Liver (tissue), 9 donors: Measurements from ENCODE around the gene DPY19L1. TPM values are rescaled to one million over a fixed set of nuclear protein-coding genes. Genes with fewer than 3 reads are reported as not detected.

Experiments
- DNase-seq: peaks from one replicate; pipeline ENCODE4 v3.0.0-alpha.2; 2017; ENCODE audit warnings: low spot score
- H3K27ac ChIP-seq, 2 donors: one replicate each; pipeline ENCODE4 v1.7.0; 2013; ENCODE audit warnings: inconsistent platforms in 2 of 2, low read length in 2 of 2, control low read depth in 1 of 2, low read depth in 1 of 2, mild to moderate bottlenecking in 1 of 2
- H3K27me3 ChIP-seq, 4 donors: one replicate each; pipeline versions ENCODE4 v1.6.1 to v1.7.0; 2013; ENCODE audit warnings: low read length in 3 of 4, inconsistent platforms in 1 of 4, mild to moderate bottlenecking in 1 of 4, moderate library complexity in 1 of 4; ENCODE audit not compliant: control insufficient read depth in 4 of 4, insufficient read depth in 4 of 4
- H3K36me3 ChIP-seq, 4 donors: one replicate each; pipeline versions ENCODE4 v1.6.1 to v1.7.0; 2013; ENCODE audit warnings: low read length in 3 of 4, mild to moderate bottlenecking in 3 of 4, low read depth in 1 of 4, moderate library complexity in 1 of 4; ENCODE audit not compliant: control insufficient read depth in 4 of 4, insufficient read depth in 3 of 4
- H3K4me1 ChIP-seq, 4 donors: one replicate each; pipeline versions ENCODE4 v1.6.1 to v1.7.0; 2013; ENCODE audit warnings: low read length in 3 of 4, mild to moderate bottlenecking in 3 of 4, moderate library complexity in 1 of 4; ENCODE audit not compliant: control insufficient read depth in 4 of 4, insufficient read depth in 4 of 4
- H3K4me3 ChIP-seq, 3 donors: one replicate each; pipeline versions ENCODE4 v1.6.1 to v1.7.0; 2013; ENCODE audit warnings: low read length in 3 of 3, control low read depth in 1 of 3, low read depth in 1 of 3, mild to moderate bottlenecking in 1 of 3
- H3K9ac ChIP-seq, 2 donors: one replicate each; pipeline ENCODE4 v1.7.0; 2013; ENCODE audit warnings: low read length in 2 of 2, mild to moderate bottlenecking in 2 of 2, moderate library complexity in 2 of 2, control low read depth in 1 of 2, low read depth in 1 of 2
- H3K9me3 ChIP-seq, 4 donors: one replicate each; pipeline versions ENCODE4 v1.6.1 to v1.7.0; 2013; ENCODE audit warnings: low read length in 3 of 4; ENCODE audit not compliant: control insufficient read depth in 4 of 4
- ATF3 ChIP-seq: IDR thresholded peaks from 2 replicates; pipeline ENCODE4 v1.6.1; 2016; ENCODE audit warnings: antibody characterized with exemption
- CTCF ChIP-seq: fragments of 150-350 bp; IDR thresholded peaks from 2 replicates; pipeline ENCODE4 v1.5.1; 2017; ENCODE audit warnings: improper control_type of control experiment, low read depth, low read length; ENCODE audit not compliant: missing input control
- EGR1 ChIP-seq, 2 donors: IDR thresholded peaks; 2 replicates each; pipeline ENCODE4 v1.6.1; 2016 to 2018; ENCODE audit warnings: antibody characterized with exemption in 2 of 2, low read depth in 2 of 2
- FOXA1 ChIP-seq: IDR thresholded peaks from 2 replicates; pipeline ENCODE4 v1.6.1; 2016; ENCODE audit warnings: antibody characterized with exemption
- FOXA2 ChIP-seq: IDR thresholded peaks from 2 replicates; pipeline ENCODE4 v1.6.1; 2016; ENCODE audit warnings: antibody characterized with exemption
- GABPA ChIP-seq, 2 donors: IDR thresholded peaks in 1 of 2; conservative IDR thresholded peaks in 1 of 2; 2 replicates each; pipeline ENCODE4 v1.6.1; 2016; ENCODE audit warnings: antibody characterized with exemption in 2 of 2, mild to moderate bottlenecking in 1 of 2, moderate library complexity in 1 of 2
- HNF4A ChIP-seq, 2 donors: conservative IDR thresholded peaks; 2 replicates each; pipeline ENCODE4 v1.6.1; 2016; ENCODE audit warnings: antibody characterized with exemption in 2 of 2, mild to moderate bottlenecking in 2 of 2
- HNF4G ChIP-seq: IDR thresholded peaks from 2 replicates; pipeline ENCODE4 v1.6.1; 2016; ENCODE audit warnings: antibody characterized with exemption
- JUND ChIP-seq, 2 donors: IDR thresholded peaks; 2 replicates each; pipeline ENCODE4 v1.6.1; 2016; ENCODE audit warnings: antibody characterized with exemption in 2 of 2
- MAX ChIP-seq: IDR thresholded peaks from 2 replicates; pipeline ENCODE4 v1.6.1; 2016; ENCODE audit warnings: antibody characterized with exemption
- NR2F2 ChIP-seq: IDR thresholded peaks from 2 replicates; pipeline ENCODE4 v1.6.1; 2016; ENCODE audit warnings: antibody characterized with exemption
- RAD21 ChIP-seq, 2 donors: IDR thresholded peaks; 2 replicates each; pipeline ENCODE4 v1.6.1; 2016; ENCODE audit warnings: antibody characterized with exemption in 2 of 2, mild to moderate bottlenecking in 2 of 2
- REST ChIP-seq: IDR thresholded peaks from 2 replicates; pipeline ENCODE4 v1.6.1; 2016; ENCODE audit warnings: antibody characterized with exemption, mild to moderate bottlenecking
- RXRA ChIP-seq, 2 donors: IDR thresholded peaks; 2 replicates each; pipeline ENCODE4 v1.6.1; 2017 to 2018; ENCODE audit warnings: antibody characterized with exemption in 2 of 2, mild to moderate bottlenecking in 1 of 2
- TAF1 ChIP-seq: conservative IDR thresholded peaks from 2 replicates; pipeline ENCODE4 v1.6.1; 2016; ENCODE audit warnings: antibody characterized with exemption, mild to moderate bottlenecking
- YY1 ChIP-seq: IDR thresholded peaks from 2 replicates; pipeline ENCODE4 v1.6.1; 2016; ENCODE audit warnings: antibody characterized with exemption, mild to moderate bottlenecking
- ZBTB33 ChIP-seq: IDR thresholded peaks from 2 replicates; pipeline ENCODE4 v1.6.1; 2016; ENCODE audit warnings: antibody characterized with exemption
- WGBS: extraction: QIAGEN DNeasy Blood & Tissue Kit; methylation state at CpG from one replicate; pipeline ENCODE4 v1.1.7; 2013; 5-methylcytosine and 5-hydroxymethylcytosine counted together
- polyA plus RNA-seq, 2 donors: library from polyadenylated mRNA; stranded (reverse) in 1 of 2; unstranded in 1 of 2; fragments of 200-250 nt in 1 of 2; fragments of >200 nt in 1 of 2; fragmentation: Nextera tagmentation in 1 of 2; extraction: Ambion mirVana in 1 of 2; gene quantifications; one replicate each; pipeline versions ENCODE4 v1.2.1 to v1.2.3, GENCODE V29; 2013 to 2015
- total RNA-seq, 2 donors: library from RNA; depleted of rRNA; stranded (reverse); fragments of >200 nt; gene quantifications; one replicate each; pipeline ENCODE4 v1.2.3, GENCODE V29; 2014
- donor health status: healthy.
- donor health status: healthy.
- donor health status: healthy.
- donor health status: healthy.
- donor health status: healthy.

The DPY19L1 gene
- total and polyA plus RNA-seq, 4 donors = 3.9 to 24.2 (median 16.9) TPM

GRCh38 chr7:35036361-35037171, 719 bp downstream of the DPY19L1 start (continued):
- TF ChIP-seq HNF4A (conservative IDR thresholded peaks at IDR 0.05) (no peak), FOXA2 (no peak)

GRCh38 chr7:35035511-35035961, 1.7 kb downstream of the DPY19L1 start:
- no peak for DNase-seq
- H3K4me1 ChIP-seq = peaks cover 3 to 20% (median 17%) of the 10 kb centered on the region in 4 donors
- TF ChIP-seq GABPA (IDR thresholded peaks at IDR 0.05 in 1 of 2, conservative IDR thresholded peaks at IDR 0.05 in 1 of 2) = no peak
- peak; percentile 2 for TF ChIP-seq CTCF
- TF ChIP-seq ZBTB33 = no peak
- no peak for TF ChIP-seq JUND (IDR thresholded peaks at IDR 0.05)
- TF ChIP-seq HNF4G = no peak
- peak; percentile 52 to 73 for TF ChIP-seq RAD21 (IDR thresholded peaks at IDR 0.05)
- no peak for TF ChIP-seq EGR1 (IDR thresholded peaks at IDR 0.05; ENCODE audit: low read depth in 2 of 2)
- 36% methylated on average over 5 of the region's 5 CpGs for WGBS
- H3K27me3 ChIP-seq = no peaks in the 10 kb centered on the region
- peak overlapping the region in 1 of 3 donors; percentile 95 for H3K4me3 ChIP-seq
- H3K27ac ChIP-seq = peak overlapping the region in 1 of 2 donors; percentile 69
- no peaks in the 10 kb centered on the region for H3K9me3 ChIP-seq
- no peaks in the 10 kb centered on the region for H3K36me3 ChIP-seq
- H3K9ac ChIP-seq = no peak overlapping the region

GRCh38 chr7:35032166-35032565, 5.1 kb downstream of the DPY19L1 start:
- WGBS = 7% methylated on average over 1 of the region's 1 CpG
- TF ChIP-seq YY1 (no peak), FOXA1 (no peak), TAF1 (no peak), HNF4A (conservative IDR thresholded peaks at IDR 0.05) (no peak), FOXA2 (no peak), EGR1 (IDR thresholded peaks at IDR 0.05; ENCODE audit: low read depth in 2 of 2) (no peak), RXRA (IDR thresholded peaks at IDR 0.05) (no peak), NR2F2 (no peak), ZBTB33 (no peak), REST (no peak), GABPA (IDR thresholded peaks at IDR 0.05 in 1 of 2, conservative IDR thresholded peaks at IDR 0.05 in 1 of 2) (no peak), MAX (no peak), JUND (IDR thresholded peaks at IDR 0.05) (no peak), ATF3 (no peak), HNF4G (no peak)

More at GRCh38 chr7:35032166-35032565, 5.1 kb downstream of the DPY19L1 start:
- Histone ChIP-seq H3K4me3 (no peak overlapping the region), H3K9me3 (no peaks in the 10 kb centered on the region), H3K9ac (no peak overlapping the region), H3K4me1 (peaks cover 3 to 16% (median 12%) of the 10 kb centered on the region in 4 donors), H3K27ac (no peak overlapping the region), H3K27me3 (no peaks in the 10 kb centered on the region), H3K36me3 (no peaks in the 10 kb centered on the region)
- DNase-seq = no peak
